ENCODE measurements around the gene CDK14.
"Not testable (repeated sequence)": the region's sequence is repeated elsewhere in the genome, so short reads cannot be mapped to it uniquely, and the experiment has no call there.

Gene CDK14

GRCh38 chr7:91168871-91169829, 573.0 kb downstream of the CDK14 start:
- no peak for DNase-seq (ENCODE audit: low read depth in 1 of 2, low spot score in 1 of 2)
- Histone ChIP-seq H3K4me3 (replicated peaks; ENCODE audit: insufficient read depth, low read length) (no peak overlapping the region), H3K27ac (replicated peaks) (no peak overlapping the region), H3K27me3 (ENCODE audit: insufficient read depth, poor library complexity, severe bottlenecking) (no peaks in the 10 kb centered on the region)
- TF ChIP-seq SPI1 (IDR thresholded peaks at IDR 0.05; ENCODE audit: borderline replicate concordance, low read depth) (no peak), GABPA (IDR thresholded peaks at IDR 0.05; ENCODE audit: low read depth) (no peak), CTCF (IDR thresholded peaks at IDR 0.05; ENCODE audit: insufficient read depth, low read length) (no peak), POLR2AphosphoS5 (IDR thresholded peaks at IDR 0.05; ENCODE audit: low read depth) (no peak), REST (IDR thresholded peaks at IDR 0.05; ENCODE audit: insufficient replicate concordance, low read depth) (no peak)

- Histone ChIP-seq H3K27me3 (ENCODE audit: insufficient read depth, poor library complexity, severe bottlenecking) (no peaks in the 10 kb centered on the region), H3K27ac (replicated peaks) (no peak overlapping the region), H3K4me3 (replicated peaks; ENCODE audit: insufficient read depth, low read length) (no peak overlapping the region)
- no peak for TF ChIP-seq GABPA (IDR thresholded peaks at IDR 0.05; ENCODE audit: low read depth)
- no peak for TF ChIP-seq CTCF (IDR thresholded peaks at IDR 0.05; ENCODE audit: insufficient read depth, low read length)
- TF ChIP-seq REST (IDR thresholded peaks at IDR 0.05; ENCODE audit: insufficient replicate concordance, low read depth), result no peak
- TF ChIP-seq POLR2AphosphoS5 (IDR thresholded peaks at IDR 0.05; ENCODE audit: low read depth), result no peak
- no peak for TF ChIP-seq SPI1 (IDR thresholded peaks at IDR 0.05; ENCODE audit: borderline replicate concordance, low read depth)
- no peak for DNase-seq (ENCODE audit: low read depth in 1 of 2, low spot score in 1 of 2)
Measured at GRCh38 chr7:91169830-91170191, 573.7 kb downstream of the CDK14 start.

GRCh38 chr7:91173265-91173664, 577.1 kb downstream of the CDK14 start:
- DNase-seq (ENCODE audit: low read depth in 1 of 2, low spot score in 1 of 2); H3K27me3 ChIP-seq (ENCODE audit: insufficient read depth, poor library complexity, severe bottlenecking); H3K4me3 ChIP-seq (replicated peaks; ENCODE audit: insufficient read depth, low read length); H3K27ac ChIP-seq (replicated peaks): not testable (repeated sequence)

- no peak for TF ChIP-seq GABPA (IDR thresholded peaks at IDR 0.05; ENCODE audit: low read depth)
- TF ChIP-seq REST (IDR thresholded peaks at IDR 0.05; ENCODE audit: insufficient replicate concordance, low read depth), result no peak
- TF ChIP-seq POLR2AphosphoS5 (IDR thresholded peaks at IDR 0.05; ENCODE audit: low read depth), result no peak
- TF ChIP-seq SPI1 (IDR thresholded peaks at IDR 0.05; ENCODE audit: borderline replicate concordance, low read depth), result no peak
- no peak for TF ChIP-seq CTCF (IDR thresholded peaks at IDR 0.05; ENCODE audit: insufficient read depth, low read length)
- no peaks in the 10 kb centered on the region for H3K27me3 ChIP-seq (ENCODE audit: insufficient read depth, poor library complexity, severe bottlenecking)
- no peak for DNase-seq (ENCODE audit: low read depth in 1 of 2, low spot score in 1 of 2)
- H3K4me3 ChIP-seq (replicated peaks; ENCODE audit: insufficient read depth, low read length), result no peak overlapping the region
- H3K27ac ChIP-seq (replicated peaks), result no peak overlapping the region
Measured at GRCh38 chr7:91180746-91181145, 584.6 kb downstream of the CDK14 start.
